WI38 (cell line): Measurements from ENCODE around the gene RXYLT1.
"Not testable (repeated sequence)": the region's sequence is repeated elsewhere in the genome, so short reads cannot be mapped to it uniquely, and the experiment has no call there.

Experiments used
- H3K4me3 ChIP-seq: 2 replicates; pipeline ENCODE4 v1.5.1; 2011; ENCODE audit warnings: low read depth, mild to moderate bottlenecking, control low read depth, low read length
- CTCF ChIP-seq: IDR thresholded peaks from 2 replicates; pipeline ENCODE4 v1.5.1; 2012; ENCODE audit warnings: low read depth, mild to moderate bottlenecking, control low read depth, low read length

RXYLT1 gene

GRCh38 chr12:63836046-63836445, 56.3 kb downstream of the RXYLT1 start:
- TF ChIP-seq CTCF = no peak
- H3K4me3 ChIP-seq = no peak overlapping the region

GRCh38 chr12:63836936-63837335, 57.2 kb downstream of the RXYLT1 start:
- H3K4me3 ChIP-seq = no peak overlapping the region
- TF ChIP-seq CTCF = no peak

- no peak overlapping the region for H3K4me3 ChIP-seq
- TF ChIP-seq CTCF = no peak
Measured at GRCh38 chr12:63838411-63838810, 58.7 kb downstream of the RXYLT1 start.

GRCh38 chr12:63841011-63841410, 61.3 kb downstream of the RXYLT1 start:
- no peak for TF ChIP-seq CTCF
- no peak overlapping the region for H3K4me3 ChIP-seq

- no peak overlapping the region for H3K4me3 ChIP-seq
- no peak for TF ChIP-seq CTCF
Measured at GRCh38 chr12:63841571-63841970, 61.9 kb downstream of the RXYLT1 start.

- H3K4me3 ChIP-seq = not testable (repeated sequence)
Measured at GRCh38 chr12:63842750-63843149, 63.0 kb downstream of the RXYLT1 start.

GRCh38 chr12:63843254-63843720, 63.6 kb downstream of the RXYLT1 start:
- TF ChIP-seq CTCF = no peak
- H3K4me3 ChIP-seq = peak overlapping the region; percentile 82

GRCh38 chr12:63843721-63844390, 64.1 kb downstream of the RXYLT1 start:
- peak; percentile 85 for TF ChIP-seq CTCF

More at GRCh38 chr12:63843721-63844390, 64.1 kb downstream of the RXYLT1 start:
- H3K4me3 ChIP-seq = peak overlapping the region; percentile 82
